ENCODE results near the gene GTPBP1.

DNA sequence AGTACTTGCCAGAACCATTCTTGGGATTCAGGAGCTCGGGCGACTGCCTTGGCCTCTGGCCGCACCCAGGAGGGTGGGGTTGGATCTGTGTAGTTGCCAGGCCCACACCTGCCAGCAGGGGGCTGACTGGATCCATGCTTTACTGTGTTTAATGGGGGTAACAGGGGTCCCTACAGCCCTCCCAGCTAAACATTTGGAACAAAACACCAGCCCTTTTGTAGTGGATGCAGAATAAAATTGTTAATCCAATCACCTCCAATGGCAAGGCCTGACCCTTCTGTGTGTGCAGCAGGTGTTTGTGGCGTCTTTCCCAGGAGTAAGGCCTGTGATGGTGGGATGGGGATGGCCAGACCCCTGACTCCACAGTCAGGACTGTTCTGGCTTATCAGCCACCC lies 27.6 kb downstream of the GTPBP1 start:
- no peak for TF ChIP-seq POLR2A (IDR thresholded peaks at IDR 0.05; ENCODE audit: low read depth, low read length)
- TF ChIP-seq POLR2AphosphoS5 (IDR thresholded peaks at IDR 0.05; ENCODE audit: low read depth, low read length) = no peak; the same call in 1 of the 2 replicates

Data from GM12892 (cell line).